Osteocyte (in vitro differentiated cells): ENCODE measurements around the gene UBQLN1. TPM values are rescaled to one million over a fixed set of nuclear protein-coding genes. Genes with fewer than 3 reads are reported as not detected.
A peak's percentile ranks its signal among the peaks of the same experiment; 100 is the strongest.

Source experiments
- DNase-seq: peaks from one replicate; pipeline ENCODE4 v3.0.0; 2021; ENCODE audit warnings: mixed read lengths; ENCODE audit not compliant: unreplicated experiment; ENCODE audit errors: extremely low spot score
- H3K27ac Mint-ChIP-seq: one replicate; pipeline ENCODE4 v1.8.0; 2021; ENCODE audit warnings: mild to moderate bottlenecking, mixed read lengths; ENCODE audit not compliant: unreplicated experiment
- H3K27me3 Mint-ChIP-seq: one replicate; pipeline ENCODE4 v1.8.0; 2021; ENCODE audit warnings: mixed read lengths; ENCODE audit not compliant: unreplicated experiment
- H3K36me3 Mint-ChIP-seq: one replicate; pipeline ENCODE4 v1.8.0; 2021; ENCODE audit warnings: mixed read lengths; ENCODE audit not compliant: unreplicated experiment
- H3K4me1 Mint-ChIP-seq: one replicate; pipeline ENCODE4 v1.8.0; 2021; ENCODE audit warnings: mixed read lengths; ENCODE audit not compliant: unreplicated experiment
- H3K4me3 Mint-ChIP-seq: one replicate; pipeline ENCODE4 v1.8.0; 2021; ENCODE audit warnings: mild to moderate bottlenecking, moderate library complexity, mixed read lengths; ENCODE audit not compliant: unreplicated experiment
- H3K9me3 Mint-ChIP-seq: one replicate; pipeline ENCODE4 v1.8.0; 2021; ENCODE audit warnings: mixed read lengths; ENCODE audit not compliant: unreplicated experiment
- CTCF ChIP-seq: fragments of 200-600 bp; sonication (generic); IDR thresholded peaks from 2 replicates; pipeline ENCODE4 v1.5.0; 2021; ENCODE audit warnings: antibody characterized with exemption, mild to moderate bottlenecking, moderate library complexity
- total RNA-seq: library from RNA; stranded (reverse); gene quantifications from 2 replicates; pipeline ENCODE4 v1.2.1, GENCODE V29; 2021

The UBQLN1 gene
- total RNA-seq, 1 donor from 2014 or later = 76.1 TPM

GRCh38 chr9:83629433-83630104, 78.2 kb downstream of the UBQLN1 start:
- H3K27me3 Mint-ChIP-seq = no peaks in the 10 kb centered on the region
- H3K9me3 Mint-ChIP-seq = no peaks in the 10 kb centered on the region
- no peak overlapping the region for H3K4me3 Mint-ChIP-seq
- H3K27ac Mint-ChIP-seq = no peak overlapping the region
- no peak for TF ChIP-seq CTCF
- peaks cover 3% of the 10 kb centered on the region for H3K36me3 Mint-ChIP-seq
- no peak for DNase-seq
- peaks cover 2% of the 10 kb centered on the region for H3K4me1 Mint-ChIP-seq

- Mint-ChIP-seq H3K36me3 (peaks cover 3% of the 10 kb centered on the region), H3K4me1 (peaks cover 12% of the 10 kb centered on the region), H3K27ac (no peak overlapping the region), H3K4me3 (no peak overlapping the region), H3K9me3 (no peaks in the 10 kb centered on the region), H3K27me3 (no peaks in the 10 kb centered on the region)
- no peak for DNase-seq
- no peak for TF ChIP-seq CTCF
Measured at GRCh38 chr9:83628540-83628939, 79.2 kb downstream of the UBQLN1 start.

GRCh38 chr9:83625178-83625577, 82.6 kb downstream of the UBQLN1 start:
- DNase-seq = no peak
- Mint-ChIP-seq H3K4me1 (peaks cover 17% of the 10 kb centered on the region), H3K4me3 (no peak overlapping the region), H3K27me3 (peaks cover 2% of the 10 kb centered on the region), H3K36me3 (no peaks in the 10 kb centered on the region), H3K27ac (no peak overlapping the region), H3K9me3 (no peaks in the 10 kb centered on the region)
- no peak for TF ChIP-seq CTCF

- H3K36me3 Mint-ChIP-seq = no peaks in the 10 kb centered on the region
- peak overlapping the region; percentile 87 for H3K4me3 Mint-ChIP-seq
- peak overlapping the region; percentile 81 for H3K27ac Mint-ChIP-seq
- no peaks in the 10 kb centered on the region for H3K9me3 Mint-ChIP-seq
- H3K4me1 Mint-ChIP-seq = peaks cover 17% of the 10 kb centered on the region
- H3K27me3 Mint-ChIP-seq = peaks cover 7% of the 10 kb centered on the region
- DNase-seq = no peak
- TF ChIP-seq CTCF = no peak
Measured at GRCh38 chr9:83623679-83624076, 84.1 kb downstream of the UBQLN1 start.

GRCh38 chr9:83622939-83623678, 84.6 kb downstream of the UBQLN1 start, which contains the start of gene IDNK:
IDNK (plus strand) TSS chr9:83623143; CDS start chr9:83623172, 29 bp downstream.
- Mint-ChIP-seq H3K27me3 (peaks cover 7% of the 10 kb centered on the region), H3K4me1 (peaks cover 17% of the 10 kb centered on the region), H3K9me3 (no peaks in the 10 kb centered on the region), H3K4me3 (peak within 1 kb of the TSS; percentile 87), H3K27ac (peak within 1 kb of the TSS; percentile 81), H3K36me3 (no peaks in the 10 kb centered on the region)
- DNase-seq = no peak
- no peak for TF ChIP-seq CTCF
